Tibial nerve (tissue), 4 donors: ENCODE data around the gene OBSCN.

ENCODE experiments used
- EP300 ChIP-seq, 2 donors: sonication (generic); formaldehyde crosslinking; IDR thresholded peaks; one replicate each; pipeline ENCODE4 v1.6.1; 2017; ENCODE audit warnings: antibody characterized with exemption in 2 of 2, mild to moderate bottlenecking in 1 of 2
- POLR2A ChIP-seq, 2 donors: fragments of 450-650 bp; IDR thresholded peaks; one replicate each; pipeline ENCODE4 v1.6.1; 2017; ENCODE audit warnings: antibody characterized with exemption in 2 of 2, mild to moderate bottlenecking in 2 of 2, moderate library complexity in 2 of 2
- TF ChIP-seq, protein P1 (sequence below), 5 experiments: fragments of 200-600 bp in 3 of 5; fragments of 450-650 bp in 2 of 5; sonication (generic) in 3 of 5; IDR thresholded peaks; one replicate each; pipeline ENCODE4 v1.5.1; 2016 to 2019; ENCODE audit warnings: antibody characterized with exemption in 5 of 5, mild to moderate bottlenecking in 3 of 5, moderate library complexity in 2 of 5

- TF ChIP-seq, protein P1, sequence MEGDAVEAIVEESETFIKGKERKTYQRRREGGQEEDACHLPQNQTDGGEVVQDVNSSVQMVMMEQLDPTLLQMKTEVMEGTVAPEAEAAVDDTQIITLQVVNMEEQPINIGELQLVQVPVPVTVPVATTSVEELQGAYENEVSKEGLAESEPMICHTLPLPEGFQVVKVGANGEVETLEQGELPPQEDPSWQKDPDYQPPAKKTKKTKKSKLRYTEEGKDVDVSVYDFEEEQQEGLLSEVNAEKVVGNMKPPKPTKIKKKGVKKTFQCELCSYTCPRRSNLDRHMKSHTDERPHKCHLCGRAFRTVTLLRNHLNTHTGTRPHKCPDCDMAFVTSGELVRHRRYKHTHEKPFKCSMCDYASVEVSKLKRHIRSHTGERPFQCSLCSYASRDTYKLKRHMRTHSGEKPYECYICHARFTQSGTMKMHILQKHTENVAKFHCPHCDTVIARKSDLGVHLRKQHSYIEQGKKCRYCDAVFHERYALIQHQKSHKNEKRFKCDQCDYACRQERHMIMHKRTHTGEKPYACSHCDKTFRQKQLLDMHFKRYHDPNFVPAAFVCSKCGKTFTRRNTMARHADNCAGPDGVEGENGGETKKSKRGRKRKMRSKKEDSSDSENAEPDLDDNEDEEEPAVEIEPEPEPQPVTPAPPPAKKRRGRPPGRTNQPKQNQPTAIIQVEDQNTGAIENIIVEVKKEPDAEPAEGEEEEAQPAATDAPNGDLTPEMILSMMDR (IDR thresholded peaks at IDR 0.05) = no peak
- TF ChIP-seq POLR2A (IDR thresholded peaks at IDR 0.05) = no peak
- no peak for TF ChIP-seq EP300 (IDR thresholded peaks at IDR 0.05)
Measured at GRCh38 chr1:228163776-228164519, 43.9 kb upstream of the OBSCN start.
